Measurements from ENCODE around the gene KIT. TPM values are rescaled to one million over a fixed set of nuclear protein-coding genes. Genes with fewer than 3 reads are reported as not detected.

Gene KIT
- total and polyA plus RNA-seq, 2 of the 4 experiments (the other 2 are of a cell fraction) = 3.3 to 5.9 TPM

- no peak overlapping the region for H4K5ac ChIP-seq (ENCODE audit: low read depth, low read length)
- H3K9me1 ChIP-seq (ENCODE audit: insufficient read depth, low read length) = no peaks in the 10 kb centered on the region
- H3K4me3 ChIP-seq (ENCODE audit: insufficient read depth, low read depth, low read length) = no peak overlapping the region
- H4K20me1 ChIP-seq (ENCODE audit: insufficient read depth, low read length) = no peaks in the 10 kb centered on the region
- no peak for TF ChIP-seq RCOR1 (IDR thresholded peaks at IDR 0.05; ENCODE audit: insufficient replicate concordance, low read length)
- TF ChIP-seq FOS (IDR thresholded peaks at IDR 0.05; ENCODE audit: low read depth, low read length) = no peak
- no peak for TF ChIP-seq CTCF (conservative IDR thresholded peaks at IDR 0.05; ENCODE audit: low read depth, low read length)
- no peak for TF ChIP-seq MAFK (IDR thresholded peaks at IDR 0.05; ENCODE audit: low read depth, low read length)
- no peak for TF ChIP-seq MXI1 (IDR thresholded peaks at IDR 0.05; ENCODE audit: borderline replicate concordance, low read depth, low read length)
- TF ChIP-seq RAD21 (IDR thresholded peaks at IDR 0.05; ENCODE audit: low read length) = no peak
- TF ChIP-seq NFE2L2 (IDR thresholded peaks at IDR 0.05; ENCODE audit: low read depth, low read length) = no peak
- TF ChIP-seq CEBPB (IDR thresholded peaks at IDR 0.05; ENCODE audit: low read depth, low read length) = no peak
- TF ChIP-seq MAZ (IDR thresholded peaks at IDR 0.05; ENCODE audit: borderline replicate concordance, low read depth, low read length) = no peak
- no peak overlapping the region for H3K56ac ChIP-seq (ENCODE audit: extremely low read depth, insufficient read depth, low read length)
- no peak overlapping the region for H3K23ac ChIP-seq (ENCODE audit: low read depth, low read length)
- no peak overlapping the region for H2AK9ac ChIP-seq (replicated peaks; ENCODE audit: low read depth, low read length, poor library complexity)
- no CpG with 5 or more reads among the region's 1 CpG for WGBS, 2 experiments (ENCODE audit: extremely low coverage in 2 of 2, insufficient read length in 1 of 2)
- H3K79me1 ChIP-seq (ENCODE audit: low read depth in 1 of 2, low read length in 2 of 2) = no peaks in the 10 kb centered on the region
- no peak overlapping the region for H2AFZ ChIP-seq (replicated peaks; ENCODE audit: low read length, poor library complexity)
- ChIA-PET CTCF (interaction anchor here (0.7 kb wide), 1 partner anchor 228 kb away, joined by 3 read pairs; no protein-coding TSS in a partner anchor), POLR2A (ENCODE audit: unreplicated experiment) (no interaction called here)
- no peaks in the 10 kb centered on the region for H3K9me3 ChIP-seq (ENCODE audit: control insufficient read depth, insufficient read depth, low read length)
- H3K4me1 ChIP-seq (ENCODE audit: control insufficient read depth, insufficient read depth, low read length) = no peaks in the 10 kb centered on the region
- no peaks in the 10 kb centered on the region for H3K27me3 ChIP-seq (ENCODE audit: control insufficient read depth, insufficient read depth, low read length)
- no peak overlapping the region for H4K8ac ChIP-seq (ENCODE audit: low read depth in 2 of 2, low read length in 2 of 2)
- no peak overlapping the region for H2BK120ac ChIP-seq (ENCODE audit: low read depth, low read length)
- H3K14ac ChIP-seq (replicated peaks; ENCODE audit: low read depth, low read length) = no peak overlapping the region
- H2BK20ac ChIP-seq (ENCODE audit: low read depth, low read length) = no peak overlapping the region
- BruUV-seq (replicated peaks) = no TSS peak
- no peak overlapping the region for H3K18ac ChIP-seq (ENCODE audit: low read depth, low read length)
- no peak overlapping the region for H2BK5ac ChIP-seq (ENCODE audit: low read depth, low read length, poor library complexity, severe bottlenecking)
- H3K4ac ChIP-seq (ENCODE audit: low read depth, low read length) = no peak overlapping the region
- no peak overlapping the region for H3K4me2 ChIP-seq (ENCODE audit: low read depth, low read length)
- intact Hi-C loops (cut with micrococcal nuclease) = no loop called here
- H3K27ac ChIP-seq (ENCODE audit: insufficient read depth, low read length) = no peak overlapping the region
- in situ Hi-C loops (cut with MboI; ENCODE audit: low sequenced_read_pairs) = no loop called here
- H2AK5ac ChIP-seq (ENCODE audit: low read depth, low read length) = no peak overlapping the region
- H3K36me3 ChIP-seq (ENCODE audit: control insufficient read depth, insufficient read depth, low read length) = peaks cover 5% of the 10 kb centered on the region
- dilution Hi-C loops (cut with HindIII; ENCODE audit: low sequenced_read_pairs, unreplicated experiment) = no loop called here
- no peak overlapping the region for H3K9ac ChIP-seq (ENCODE audit: low read depth, low read length)
- no peak for ATAC-seq (ENCODE audit: low read depth)
- no peak for DNase-seq
- H2BK15ac ChIP-seq (ENCODE audit: low read depth, low read length) = no peak overlapping the region
- no peak overlapping the region for H4K91ac ChIP-seq (ENCODE audit: insufficient read depth, low read depth, low read length)
Observed at GRCh38 chr4:54731976-54732375, 74.2 kb downstream of the KIT start.

Measured in IMR-90 (cell line).